Left lung (tissue), 10 donors: Measurements from ENCODE around the gene GCAT. TPM values are rescaled to one million over a fixed set of nuclear protein-coding genes. Genes with fewer than 3 reads are reported as not detected.
"Not testable (repeated sequence)": the region's sequence is repeated elsewhere in the genome, so short reads cannot be mapped to it uniquely, and the experiment has no call there.

Experiments used
- ATAC-seq: fragments of 200-7000 bp; cut with Tn5 transposase; one replicate; pipeline ENCODE4 v1.9.1; 2020; ENCODE audit warnings: moderate library complexity
- DNase-seq, 4 donors: peaks; one replicate each; pipeline ENCODE4 v3.0.0-alpha.2; 2013 to 2020
- H3K27ac ChIP-seq, 2 donors: fragments of 200-600 bp; sonication (generic) in 1 of 2; one replicate each; pipeline versions ENCODE4 v1.5.0 to v1.8.0; 2020 to 2021
- H3K27me3 ChIP-seq, 2 donors: fragments of 200-600 bp; sonication (generic) in 1 of 2; one replicate each; pipeline versions ENCODE4 v1.5.0 to v1.8.0; 2020 to 2021
- H3K36me3 ChIP-seq, 2 donors: fragments of 200-600 bp; sonication (generic) in 1 of 2; one replicate each; pipeline versions ENCODE4 v1.5.0 to v1.8.0; 2020 to 2021
- H3K4me1 ChIP-seq, 2 donors: fragments of 200-600 bp; one replicate each; pipeline ENCODE4 v1.8.0; 2021
- H3K4me3 ChIP-seq, 2 donors: fragments of 200-600 bp; sonication (generic) in 1 of 2; one replicate each; pipeline versions ENCODE4 v1.5.0 to v1.8.0; 2020 to 2021; ENCODE audit warnings: mild to moderate bottlenecking in 1 of 2
- H3K9me3 ChIP-seq, 2 donors: fragments of 200-600 bp; sonication (generic) in 1 of 2; one replicate each; pipeline versions ENCODE4 v1.5.0 to v1.8.0; 2020 to 2021
- CTCF ChIP-seq, 2 donors: fragments of 200-600 bp; sonication (generic) in 1 of 2; IDR thresholded peaks; one replicate each; pipeline versions ENCODE4 v1.5.0 to v1.8.0; 2021; ENCODE audit warnings: antibody characterized with exemption in 2 of 2
- intact Hi-C, 2 donors: fragments of 100-400 bp; cut with DNase I; formaldehyde crosslinking; loops; one replicate each; pipeline versions ENCODE4 v1.11.2 to v1.14.2; 2022
- polyA plus RNA-seq, 6 donors: library from polyadenylated mRNA; unstranded; fragments of 120-200 nt; gene quantifications; one replicate each; pipeline ENCODE4 v1.2.1, GENCODE V29; 2013; ENCODE audit not compliant: insufficient read length in 6 of 6
- total RNA-seq, 2 donors: library from RNA; stranded (reverse); fragmentation: NEBNext Ultra II Directional; extraction: Animal tissue kit (Norgen Biotek cat#: 25700); gene quantifications; one replicate each; pipeline ENCODE4 v1.2.1, GENCODE V29; 2021
- donor health status: DM: no; HTN: yes; CAD: no.
- donor health status: DM: no; HTN: no; CAD: no.

GCAT gene
- total and polyA plus RNA-seq, 8 donors = 8.1 to 16.7 (median 9.0) TPM

GRCh38 chr22:37794376-37794775 lies 13.4 kb upstream of the GCAT start:
- TF ChIP-seq CTCF (IDR thresholded peaks at IDR 0.05) = no peak
- Histone ChIP-seq H3K27me3 (no peaks in the 10 kb centered on the region), H3K4me1 (peaks cover 0 to 10% of the 10 kb centered on the region in 2 donors), H3K4me3 (no peak overlapping the region), H3K36me3 (no peaks in the 10 kb centered on the region), H3K27ac (no peak overlapping the region), H3K9me3 (no peaks in the 10 kb centered on the region)
- intact Hi-C loops = no loop called here
- no peak for ATAC-seq
- DNase-seq = no peak

- no peak for ATAC-seq
- no peak overlapping the region for H3K27ac ChIP-seq
- H3K36me3 ChIP-seq = no peaks in the 10 kb centered on the region
- H3K27me3 ChIP-seq = no peaks in the 10 kb centered on the region
- intact Hi-C loops = no loop called here
- peaks cover 0 to 8% of the 10 kb centered on the region in 2 donors for H3K4me1 ChIP-seq
- no peak overlapping the region for H3K4me3 ChIP-seq
- H3K9me3 ChIP-seq = no peaks in the 10 kb centered on the region
- no peak for DNase-seq
- no peak for TF ChIP-seq CTCF (IDR thresholded peaks at IDR 0.05)
Measured at GRCh38 chr22:37796079-37796478, 11.7 kb upstream of the GCAT start.

- DNase-seq, H3K27ac ChIP-seq, ATAC-seq, H3K4me3 ChIP-seq, H3K4me1 ChIP-seq, H3K9me3 ChIP-seq, H3K27me3 ChIP-seq, intact Hi-C loops, H3K36me3 ChIP-seq: not testable (repeated sequence)
Measured at GRCh38 chr22:37797259-37797658, 10.5 kb upstream of the GCAT start.

- no peak for ATAC-seq
- no peak for TF ChIP-seq CTCF (IDR thresholded peaks at IDR 0.05)
- no peaks in the 10 kb centered on the region for H3K36me3 ChIP-seq
- H3K4me3 ChIP-seq = no peak overlapping the region
- DNase-seq = no peak
- intact Hi-C loops = no loop called here
- no peak overlapping the region for H3K27ac ChIP-seq
- H3K9me3 ChIP-seq = no peaks in the 10 kb centered on the region
- H3K27me3 ChIP-seq = peaks cover 0 to 14% of the 10 kb centered on the region in 2 donors
- peaks cover 6 to 12% of the 10 kb centered on the region in 2 donors for H3K4me1 ChIP-seq
Measured at GRCh38 chr22:37797874-37798500, 9.7 kb upstream of the GCAT start.

- DNase-seq, H3K36me3 ChIP-seq, H3K27ac ChIP-seq, H3K4me3 ChIP-seq, H3K9me3 ChIP-seq, ATAC-seq, intact Hi-C loops: not testable (repeated sequence)
- Histone ChIP-seq H3K4me1 (peaks cover 7 to 29% of the 10 kb centered on the region in 2 donors), H3K27me3 (peaks cover 0 to 34% of the 10 kb centered on the region in 2 donors)
Measured at GRCh38 chr22:37799979-37800378, 7.8 kb upstream of the GCAT start.

- ATAC-seq = peak; percentile 1
- Histone ChIP-seq H3K27me3 (peaks cover 0 to 51% of the 10 kb centered on the region in 2 donors), H3K4me1 (peaks cover 11 to 47% of the 10 kb centered on the region in 2 donors), H3K9me3 (no peaks in the 10 kb centered on the region), H3K27ac (peak overlapping the region in 1 of 2 donors; percentile 57), H3K36me3 (no peaks in the 10 kb centered on the region), H3K4me3 (peak overlapping the region; percentile 62)
- intact Hi-C loops = no loop called here
- DNase-seq = no peak
- TF ChIP-seq CTCF (IDR thresholded peaks at IDR 0.05) = no peak
Measured at GRCh38 chr22:37801946-37802309, 5.8 kb upstream of the GCAT start.
